ENCODE data around the gene TRPV4.

Gene TRPV4

DNA sequence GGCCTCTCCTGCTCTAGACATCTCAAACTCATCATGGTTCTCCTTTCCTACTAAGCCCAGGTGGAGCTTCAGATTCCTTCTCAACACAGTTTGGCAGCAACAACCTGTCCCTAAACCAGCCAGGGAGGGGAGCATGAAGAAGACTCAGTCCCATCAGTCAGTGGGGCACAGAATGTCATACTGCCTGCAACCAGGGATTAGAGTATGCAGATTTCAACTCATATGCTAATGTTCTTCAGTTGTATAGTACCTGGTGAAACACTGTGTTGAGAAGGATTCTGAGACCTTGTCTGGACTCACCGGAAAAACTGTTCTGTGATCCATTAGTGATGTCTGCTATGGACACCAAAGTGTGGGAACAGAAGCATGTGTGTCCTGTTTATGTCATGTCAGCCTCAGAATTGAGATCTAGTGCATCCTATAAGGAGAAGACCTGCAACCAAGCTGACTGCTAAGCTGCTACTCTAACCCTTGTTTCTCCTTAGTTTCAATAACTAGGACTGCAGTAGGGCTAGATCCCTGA, 43.6 kb downstream of the TRPV4 start:
- Histone ChIP-seq H3K27me3 (ENCODE audit: insufficient read depth, low read length, poor library complexity) (no peaks in the 10 kb centered on the region), H3K36me3 (ENCODE audit: insufficient read depth, low read length) (no peaks in the 10 kb centered on the region), H3K27ac (ENCODE audit: low read length) (no peak overlapping the region), H2AFZ (ENCODE audit: low read depth, low read length) (no peak overlapping the region), H3K4me1 (ENCODE audit: insufficient read depth, low read length) (no peaks in the 10 kb centered on the region), H3K79me2 (ENCODE audit: insufficient read depth, low read length) (no peaks in the 10 kb centered on the region), H3K9ac (ENCODE audit: low read depth, low read length) (no peak overlapping the region), H3K4me2 (ENCODE audit: insufficient read depth, low read length) (no peak overlapping the region), H3K9me3 (ENCODE audit: insufficient read depth, low read length, severe bottlenecking) (no peaks in the 10 kb centered on the region), H4K20me1 (ENCODE audit: insufficient read depth, low read length) (peaks cover 2% of the 10 kb centered on the region; the same call in 1 of the 2 replicates), H3K4me3 (ENCODE audit: low read depth in 1 of 2, low read length in 2 of 2) (no peak overlapping the region)
- no peak for TF ChIP-seq EZH2 (IDR thresholded peaks at IDR 0.05; ENCODE audit: borderline replicate concordance, low read depth, low read length, severe bottlenecking)
- TF ChIP-seq, protein P1, sequence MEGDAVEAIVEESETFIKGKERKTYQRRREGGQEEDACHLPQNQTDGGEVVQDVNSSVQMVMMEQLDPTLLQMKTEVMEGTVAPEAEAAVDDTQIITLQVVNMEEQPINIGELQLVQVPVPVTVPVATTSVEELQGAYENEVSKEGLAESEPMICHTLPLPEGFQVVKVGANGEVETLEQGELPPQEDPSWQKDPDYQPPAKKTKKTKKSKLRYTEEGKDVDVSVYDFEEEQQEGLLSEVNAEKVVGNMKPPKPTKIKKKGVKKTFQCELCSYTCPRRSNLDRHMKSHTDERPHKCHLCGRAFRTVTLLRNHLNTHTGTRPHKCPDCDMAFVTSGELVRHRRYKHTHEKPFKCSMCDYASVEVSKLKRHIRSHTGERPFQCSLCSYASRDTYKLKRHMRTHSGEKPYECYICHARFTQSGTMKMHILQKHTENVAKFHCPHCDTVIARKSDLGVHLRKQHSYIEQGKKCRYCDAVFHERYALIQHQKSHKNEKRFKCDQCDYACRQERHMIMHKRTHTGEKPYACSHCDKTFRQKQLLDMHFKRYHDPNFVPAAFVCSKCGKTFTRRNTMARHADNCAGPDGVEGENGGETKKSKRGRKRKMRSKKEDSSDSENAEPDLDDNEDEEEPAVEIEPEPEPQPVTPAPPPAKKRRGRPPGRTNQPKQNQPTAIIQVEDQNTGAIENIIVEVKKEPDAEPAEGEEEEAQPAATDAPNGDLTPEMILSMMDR (IDR thresholded peaks at IDR 0.05; ENCODE audit: borderline replicate concordance, extremely low read depth, low read length, poor library complexity, severe bottlenecking) = no peak
- ATAC-seq (ENCODE audit: insufficient read depth, low read depth) = no peak
- no peak for DNase-seq

DNA sequence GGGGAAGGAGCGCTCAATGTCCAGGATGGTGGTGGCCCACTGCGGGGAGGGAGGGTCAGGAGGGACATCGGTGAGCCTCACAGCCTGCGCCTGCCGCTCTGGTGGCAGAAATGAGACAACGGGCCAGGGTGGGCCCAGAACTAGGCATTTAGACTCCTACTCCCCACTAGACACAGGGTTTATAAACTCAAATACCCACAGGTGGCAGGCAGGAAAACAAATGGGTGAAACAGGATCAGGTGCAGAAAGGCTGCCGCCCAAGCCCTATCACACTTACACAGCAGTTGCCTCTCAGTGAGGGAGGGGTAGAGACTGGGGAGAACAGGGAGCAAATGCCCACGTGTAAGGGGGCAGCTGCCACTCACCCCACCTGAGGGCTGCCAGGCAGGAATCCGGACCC, 46.4 kb downstream of the TRPV4 start:
- peaks cover 2% of the 10 kb centered on the region; the same call in 1 of the 2 replicates for H4K20me1 ChIP-seq (ENCODE audit: insufficient read depth, low read length)
- TF ChIP-seq, protein P1 (IDR thresholded peaks at IDR 0.05; ENCODE audit: borderline replicate concordance, extremely low read depth, low read length, poor library complexity, severe bottlenecking) = no peak
- no peak for TF ChIP-seq EZH2 (IDR thresholded peaks at IDR 0.05; ENCODE audit: borderline replicate concordance, low read depth, low read length, severe bottlenecking)
- H3K27me3 ChIP-seq (ENCODE audit: insufficient read depth, low read length, poor library complexity) = no peaks in the 10 kb centered on the region

DNA sequence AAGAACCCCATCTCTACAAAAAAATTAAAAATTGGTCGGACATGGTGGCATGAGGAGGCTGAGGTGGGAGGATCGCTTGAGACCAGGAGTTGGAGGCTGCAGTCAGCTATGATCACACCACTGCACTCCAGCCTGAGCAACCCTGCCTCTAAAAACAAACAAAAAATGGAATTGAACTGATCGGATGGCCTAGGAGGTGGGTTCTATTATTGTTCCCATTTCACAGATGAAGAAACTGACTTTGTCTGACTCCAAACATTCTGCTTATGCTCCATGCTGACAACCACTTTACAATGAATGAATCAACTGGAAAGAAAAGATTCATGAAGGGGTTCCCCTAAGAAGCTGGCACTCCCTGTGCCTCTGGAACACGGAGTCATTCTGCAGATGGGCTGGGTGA, 47.3 kb downstream of the TRPV4 start:
- Histone ChIP-seq H3K9ac (ENCODE audit: low read depth, low read length) (no peak overlapping the region), H2AFZ (ENCODE audit: low read depth, low read length) (no peak overlapping the region), H3K4me2 (ENCODE audit: insufficient read depth, low read length) (no peak overlapping the region), H3K27ac (ENCODE audit: low read length) (no peak overlapping the region), H3K4me1 (ENCODE audit: insufficient read depth, low read length) (no peaks in the 10 kb centered on the region), H4K20me1 (ENCODE audit: insufficient read depth, low read length) (peaks cover 2% of the 10 kb centered on the region; the same call in 1 of the 2 replicates), H3K4me3 (ENCODE audit: low read depth in 1 of 2, low read length in 2 of 2) (no peak overlapping the region), H3K27me3 (ENCODE audit: insufficient read depth, low read length, poor library complexity) (no peaks in the 10 kb centered on the region), H3K79me2 (ENCODE audit: insufficient read depth, low read length) (no peaks in the 10 kb centered on the region), H3K9me3 (ENCODE audit: insufficient read depth, low read length, severe bottlenecking) (no peaks in the 10 kb centered on the region), H3K36me3 (ENCODE audit: insufficient read depth, low read length) (no peaks in the 10 kb centered on the region)
- ATAC-seq (ENCODE audit: insufficient read depth, low read depth) = no peak
- no peak for DNase-seq
- TF ChIP-seq EZH2 (IDR thresholded peaks at IDR 0.05; ENCODE audit: borderline replicate concordance, low read depth, low read length, severe bottlenecking) = no peak
- TF ChIP-seq, protein P1 (IDR thresholded peaks at IDR 0.05; ENCODE audit: borderline replicate concordance, extremely low read depth, low read length, poor library complexity, severe bottlenecking) = no peak

More for the DNA sequence above, 46.4 kb downstream of the TRPV4 start:
- no peak overlapping the region for H2AFZ ChIP-seq (ENCODE audit: low read depth, low read length)
- H3K4me1 ChIP-seq (ENCODE audit: insufficient read depth, low read length) = no peaks in the 10 kb centered on the region
- no peak for ATAC-seq (ENCODE audit: insufficient read depth, low read depth)
- no peaks in the 10 kb centered on the region for H3K79me2 ChIP-seq (ENCODE audit: insufficient read depth, low read length)
- no peak overlapping the region for H3K4me3 ChIP-seq (ENCODE audit: low read depth in 1 of 2, low read length in 2 of 2)
- H3K36me3 ChIP-seq (ENCODE audit: insufficient read depth, low read length) = no peaks in the 10 kb centered on the region
- DNase-seq = no peak
- no peak overlapping the region for H3K27ac ChIP-seq (ENCODE audit: low read length)
- no peak overlapping the region for H3K4me2 ChIP-seq (ENCODE audit: insufficient read depth, low read length)
- no peaks in the 10 kb centered on the region for H3K9me3 ChIP-seq (ENCODE audit: insufficient read depth, low read length, severe bottlenecking)
- H3K9ac ChIP-seq (ENCODE audit: low read depth, low read length) = no peak overlapping the region

DNA sequence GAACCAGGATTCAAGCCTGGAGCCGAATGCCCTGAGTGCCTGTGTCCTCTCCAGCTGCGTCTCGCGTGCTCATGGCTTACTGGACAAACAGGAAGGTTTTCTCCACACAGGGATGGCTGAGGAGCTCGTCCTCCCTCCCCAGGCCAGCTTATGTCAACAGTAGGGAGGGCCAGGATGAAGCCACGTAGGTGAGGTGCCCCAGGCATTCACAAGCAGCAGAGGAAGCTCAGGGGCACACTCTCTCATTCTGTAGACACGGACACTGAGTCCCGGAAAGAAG, 49.3 kb downstream of the TRPV4 start:
- Histone ChIP-seq H3K36me3 (ENCODE audit: insufficient read depth, low read length) (no peaks in the 10 kb centered on the region), H3K79me2 (ENCODE audit: insufficient read depth, low read length) (no peaks in the 10 kb centered on the region), H4K20me1 (ENCODE audit: insufficient read depth, low read length) (peaks cover 2% of the 10 kb centered on the region; the same call in 1 of the 2 replicates), H3K4me1 (ENCODE audit: insufficient read depth, low read length) (no peaks in the 10 kb centered on the region), H3K9ac (ENCODE audit: low read depth, low read length) (no peak overlapping the region), H3K4me2 (ENCODE audit: insufficient read depth, low read length) (no peak overlapping the region), H3K4me3 (ENCODE audit: low read depth in 1 of 2, low read length in 2 of 2) (no peak overlapping the region), H3K27me3 (ENCODE audit: insufficient read depth, low read length, poor library complexity) (no peaks in the 10 kb centered on the region), H3K9me3 (ENCODE audit: insufficient read depth, low read length, severe bottlenecking) (no peaks in the 10 kb centered on the region), H2AFZ (ENCODE audit: low read depth, low read length) (no peak overlapping the region), H3K27ac (ENCODE audit: low read length) (no peak overlapping the region)
- no peak for DNase-seq
- no peak for TF ChIP-seq EZH2 (IDR thresholded peaks at IDR 0.05; ENCODE audit: borderline replicate concordance, low read depth, low read length, severe bottlenecking)
- TF ChIP-seq, protein P1 (IDR thresholded peaks at IDR 0.05; ENCODE audit: borderline replicate concordance, extremely low read depth, low read length, poor library complexity, severe bottlenecking) = no peak
- no peak for ATAC-seq (ENCODE audit: insufficient read depth, low read depth)

Measured in DND-41 (cell line).